Keratinocyte (primary cell): Measurements from ENCODE around the gene ZNF787. TPM values are rescaled to one million over a fixed set of nuclear protein-coding genes. Genes with fewer than 3 reads are reported as not detected.

Source experiments
- DNase-seq: peaks from one replicate; pipeline ENCODE4 v3.0.0-alpha.2; 2011; ENCODE audit warnings: low read depth, missing footprints, low spot score
- FAIRE-seq: peaks from 2 replicates; lab custom pipeline; 2011; peaks lifted over from hg19 to GRCh38; lab: Jason Lieb, UNC
- H2AFZ ChIP-seq: 2 replicates; pipeline ENCODE4 v1.6.0; 2012; ENCODE audit warnings: low read length, control low read depth, inconsistent platforms; ENCODE audit not compliant: control insufficient read depth
- H3K27ac ChIP-seq: 2 replicates; pipeline ENCODE4 v1.5.1; 2011; ENCODE audit warnings: low read length; ENCODE audit not compliant: control insufficient read depth, insufficient read depth
- H3K27me3 ChIP-seq: 3 replicates; pipeline ENCODE4 v1.6.0; 2011; ENCODE audit warnings: low read length; ENCODE audit not compliant: control insufficient read depth, insufficient read depth; ENCODE audit errors: extremely low read depth
- H3K36me3 ChIP-seq, 2 experiments: 2 replicates in 1 of 2; 3 replicates in 1 of 2; pipeline ENCODE4 v1.5.1; 2011; ENCODE audit warnings: low read length in 2 of 2, mild to moderate bottlenecking in 1 of 2; ENCODE audit not compliant: control insufficient read depth in 2 of 2, insufficient read depth in 2 of 2; ENCODE audit errors: extremely low read depth in 1 of 2
- H3K4me1 ChIP-seq: 3 replicates; pipeline ENCODE4 v1.5.1; 2011; ENCODE audit warnings: low read length; ENCODE audit not compliant: control insufficient read depth, insufficient read depth; ENCODE audit errors: extremely low read depth
- H3K4me2 ChIP-seq: 3 replicates; pipeline ENCODE4 v1.6.0; 2011; ENCODE audit warnings: low read depth, low read length; ENCODE audit not compliant: control insufficient read depth, insufficient read depth; ENCODE audit errors: extremely low read depth
- H3K4me3 ChIP-seq, 3 experiments: fragments of 200-600 bp in 1 of 3; sonication (generic) in 1 of 3; 2 replicates in 2 of 3; 3 replicates in 1 of 3; pipeline ENCODE4 v1.5.1; 2011 to 2016; ENCODE audit warnings: low read length in 3 of 3, mild to moderate bottlenecking in 3 of 3, control low read depth in 2 of 3, inconsistent platforms in 1 of 3, low read depth in 1 of 3, mixed read lengths in 1 of 3, mixed run types in 1 of 3, moderate library complexity in 1 of 3; ENCODE audit not compliant: control insufficient read depth in 2 of 3, insufficient read depth in 2 of 3; ENCODE audit errors: extremely low read depth in 1 of 3
- H3K79me2 ChIP-seq: 2 replicates; pipeline ENCODE4 v1.6.0; 2012; ENCODE audit warnings: low read length; ENCODE audit not compliant: control insufficient read depth, insufficient read depth
- H3K9ac ChIP-seq: 3 replicates; pipeline ENCODE4 v1.6.0; 2011; ENCODE audit warnings: low read length; ENCODE audit not compliant: control insufficient read depth, insufficient read depth; ENCODE audit errors: extremely low read depth
- H3K9me1 ChIP-seq: 3 replicates; pipeline ENCODE4 v1.6.0; 2011; ENCODE audit warnings: low read length; ENCODE audit not compliant: control insufficient read depth, insufficient read depth; ENCODE audit errors: extremely low read depth
- H3K9me3 ChIP-seq: 2 replicates; pipeline ENCODE4 v1.5.1; 2012; ENCODE audit warnings: low read depth, low read length; ENCODE audit not compliant: control insufficient read depth
- H4K20me1 ChIP-seq: 3 replicates; pipeline ENCODE4 v1.6.0; 2011; ENCODE audit warnings: low read length; ENCODE audit not compliant: control insufficient read depth, insufficient read depth; ENCODE audit errors: extremely low read depth
- CTCF ChIP-seq, 3 experiments: IDR thresholded peaks in 1 of 3; conservative IDR thresholded peaks in 1 of 3; optimal IDR thresholded peaks in 1 of 3; 2 replicates in 2 of 3; 3 replicates in 1 of 3; pipeline versions ENCODE3 to v1.5.1; 2011; ENCODE audit warnings: low read length in 3 of 3, mild to moderate bottlenecking in 3 of 3, moderate library complexity in 2 of 3, control low read depth in 1 of 3, inconsistent platforms in 1 of 3; ENCODE audit not compliant: insufficient read depth in 2 of 3; ENCODE audit errors: extremely low read depth in 1 of 3
- EZH2 ChIP-seq: IDR thresholded peaks from one replicate; pipeline ENCODE4 v1.6.1; 2012; ENCODE audit warnings: inconsistent platforms, mild to moderate bottlenecking, low read length, moderate library complexity
- dilution Hi-C: fragments of 300-500 bp; cut with MboI; formaldehyde crosslinking; loops from one replicate; pipeline ENCODE4 v1.7.0; 2020; ENCODE audit warnings: low sequenced_read_pairs; ENCODE audit not compliant: extremely low pct_ligation_motif_present
- polyA plus RNA-seq, 5 experiments: library from polyadenylated mRNA; depleted of rRNA in 3 of 5; stranded (reverse) in 3 of 5; stranded (forward) in 1 of 5; unstranded in 1 of 5; fragments of >200 nt; gene quantifications; 1 replicate in 1 of 5; 2 replicates in 3 of 5; 3 replicates in 1 of 5; pipeline versions ENCODE4 v1.2.1 to v1.2.3, GENCODE V29; 2011 to 2012; ENCODE audit warnings: missing spikeins in 2 of 5, low read depth in 1 of 5, low replicate concordance in 1 of 5

The ZNF787 gene
- polyA plus RNA-seq, 1 donor (not counting 4 experiments of a cell fraction or from before 2014, with no cell fraction given): 5.6 TPM

GRCh38 chr19:56126983-56127780, 6.1 kb upstream of the ZNF787 start:
- DNase-seq: no peak

GRCh38 chr19:56125806-56126590, 4.9 kb upstream of the ZNF787 start:
- peaks cover 4% of the 10 kb centered on the region for H3K4me1 ChIP-seq
- H3K27me3 ChIP-seq: no peaks in the 10 kb centered on the region
- H3K4me3 ChIP-seq: no peak overlapping the region
- dilution Hi-C loops: no loop called here
- no peak for TF ChIP-seq EZH2
- no peak for TF ChIP-seq CTCF (optimal IDR thresholded peaks at IDR 0.05 in 1 of 3, IDR thresholded peaks at IDR 0.05 in 1 of 3, conservative IDR thresholded peaks at IDR 0.05 in 1 of 3; ENCODE audit: extremely low read depth in 1 of 3, insufficient read depth in 2 of 3, low read length in 3 of 3)
- no peaks in the 10 kb centered on the region for H3K9me1 ChIP-seq
- FAIRE-seq (no peak), DNase-seq (no peak)
- no peaks in the 10 kb centered on the region for H3K79me2 ChIP-seq
- no peaks in the 10 kb centered on the region for H4K20me1 ChIP-seq
- no peak overlapping the region for H3K27ac ChIP-seq
- no peak overlapping the region for H3K4me2 ChIP-seq
- no peaks in the 10 kb centered on the region for H3K9me3 ChIP-seq
- H3K36me3 ChIP-seq: no peaks in the 10 kb centered on the region
- peak overlapping the region; percentile 5 for H2AFZ ChIP-seq
- no peak overlapping the region for H3K9ac ChIP-seq

More at GRCh38 chr19:56126983-56127780, 6.1 kb upstream of the ZNF787 start:
- H3K9ac ChIP-seq: no peak overlapping the region
- no peaks in the 10 kb centered on the region for H3K9me1 ChIP-seq
- no peaks in the 10 kb centered on the region for H3K36me3 ChIP-seq
- dilution Hi-C loops: no loop called here
- no peaks in the 10 kb centered on the region for H4K20me1 ChIP-seq
- no peaks in the 10 kb centered on the region for H3K27me3 ChIP-seq
- H3K4me3 ChIP-seq: no peak overlapping the region
- no peaks in the 10 kb centered on the region for H3K79me2 ChIP-seq
- no peak for FAIRE-seq
- no peak overlapping the region for H2AFZ ChIP-seq
- H3K4me1 ChIP-seq: no peaks in the 10 kb centered on the region
- H3K4me2 ChIP-seq: no peak overlapping the region
- TF ChIP-seq EZH2 (no peak), CTCF (optimal IDR thresholded peaks at IDR 0.05 in 1 of 3, IDR thresholded peaks at IDR 0.05 in 1 of 3, conservative IDR thresholded peaks at IDR 0.05 in 1 of 3; ENCODE audit: extremely low read depth in 1 of 3, insufficient read depth in 2 of 3, low read length in 3 of 3) (no peak)
- H3K27ac ChIP-seq: no peak overlapping the region
- no peaks in the 10 kb centered on the region for H3K9me3 ChIP-seq
